Tibial nerve (tissue), 4 donors: ENCODE measurements around the gene HTR3B. TPM values are rescaled to one million over a fixed set of nuclear protein-coding genes. Genes with fewer than 3 reads are reported as not detected.

Experiments
- DNase-seq, 2 donors: peaks; one replicate each; pipeline ENCODE4 v3.0.0-alpha.2; 2019; ENCODE audit warnings: low spot score in 2 of 2
- H3K27ac ChIP-seq, 4 donors: fragments of 200-600 bp; sonication (generic) in 3 of 4; one replicate each; pipeline ENCODE4 v1.5.1; 2017 to 2019; ENCODE audit warnings: mild to moderate bottlenecking in 1 of 4
- H3K27me3 ChIP-seq, 2 donors: fragments of 200-600 bp; sonication (generic) in 1 of 2; one replicate each; pipeline versions ENCODE4 v1.5.1 to v1.6.0; 2017 to 2019
- H3K36me3 ChIP-seq, 3 donors: fragments of 200-600 bp; sonication (generic); one replicate each; pipeline ENCODE4 v1.5.1; 2018 to 2019
- H3K4me1 ChIP-seq, 4 donors: fragments of 200-600 bp; sonication (generic) in 3 of 4; one replicate each; pipeline ENCODE4 v1.5.1; 2017 to 2019
- H3K4me3 ChIP-seq, 4 donors: fragments of 200-600 bp; sonication (generic) in 3 of 4; one replicate each; pipeline ENCODE4 v1.5.1; 2017 to 2019; ENCODE audit warnings: mild to moderate bottlenecking in 1 of 4, moderate library complexity in 1 of 4
- H3K9me3 ChIP-seq, 4 donors: fragments of 200-600 bp; sonication (generic) in 3 of 4; one replicate each; pipeline ENCODE4 v1.5.1; 2017 to 2019
- CTCF ChIP-seq, 5 experiments: fragments of 200-600 bp in 3 of 5; fragments of 450-650 bp in 2 of 5; sonication (generic) in 3 of 5; IDR thresholded peaks; one replicate each; pipeline ENCODE4 v1.5.1; 2016 to 2019; ENCODE audit warnings: antibody characterized with exemption in 5 of 5, mild to moderate bottlenecking in 3 of 5, moderate library complexity in 2 of 5
- EP300 ChIP-seq, 2 donors: sonication (generic); formaldehyde crosslinking; IDR thresholded peaks; one replicate each; pipeline ENCODE4 v1.6.1; 2017; ENCODE audit warnings: antibody characterized with exemption in 2 of 2, mild to moderate bottlenecking in 1 of 2
- POLR2A ChIP-seq, 2 donors: fragments of 450-650 bp; IDR thresholded peaks; one replicate each; pipeline ENCODE4 v1.6.1; 2017; ENCODE audit warnings: antibody characterized with exemption in 2 of 2, mild to moderate bottlenecking in 2 of 2, moderate library complexity in 2 of 2
- WGBS, 2 donors: methylation state at CpG; one replicate each; pipeline ENCODE4 v1.1.5; 2018; 5-methylcytosine and 5-hydroxymethylcytosine counted together
- total RNA-seq, 4 donors: library from RNA; depleted of rRNA; stranded (reverse); fragments of >200 nt; gene quantifications; one replicate each; pipeline ENCODE4 v1.1.0, GENCODE V29; 2016

HTR3B gene
- total RNA-seq, result not detected

- no peak within 1 kb of the TSS for H3K4me3 ChIP-seq
- H3K9me3 ChIP-seq, result no peaks in the 10 kb centered on the region
- DNase-seq, result no peak
- WGBS, 2 donors, result 50 to 59% methylated on average over 6 of the region's 6 CpGs
- no peaks in the 10 kb centered on the region for H3K36me3 ChIP-seq
- TF ChIP-seq POLR2A (IDR thresholded peaks at IDR 0.05), result no peak
- no peak for TF ChIP-seq CTCF (IDR thresholded peaks at IDR 0.05)
- no peak for TF ChIP-seq EP300 (IDR thresholded peaks at IDR 0.05)
- no peaks in the 10 kb centered on the region for H3K4me1 ChIP-seq
- H3K27ac ChIP-seq, result no peak within 1 kb of the TSS
- peaks cover 0 to 28% of the 10 kb centered on the region in 2 donors for H3K27me3 ChIP-seq
These were observed at the start of gene HTR3B for GRCh38 chr11:113904379-113905101. HTR3B (plus strand) TSS chr11:113904796; CDS start chr11:113904934, 138 bp downstream.

- no peak overlapping the region for H3K4me3 ChIP-seq
- WGBS, 2 donors, result 89 to 92% methylated on average over 6 of the region's 6 CpGs
These were observed 48.8 kb upstream of the HTR3B start for GRCh38 chr11:113855803-113856202.

GRCh38 chr11:113856966-113857759, 47.4 kb upstream of the HTR3B start:
- DNase-seq, result no peak
- Histone ChIP-seq H3K36me3 (peaks cover 0 to 19% (median 3%) of the 10 kb centered on the region in 3 donors), H3K4me1 (no peaks in the 10 kb centered on the region), H3K27ac (no peak overlapping the region), H3K9me3 (no peaks in the 10 kb centered on the region), H3K4me3 (no peak overlapping the region), H3K27me3 (no peaks in the 10 kb centered on the region)
- WGBS, 2 donors, result 82 to 88% methylated on average over 5 of the region's 5 CpGs
- TF ChIP-seq POLR2A (IDR thresholded peaks at IDR 0.05), result no peak
- TF ChIP-seq EP300 (IDR thresholded peaks at IDR 0.05), result no peak
- no peak for TF ChIP-seq CTCF (IDR thresholded peaks at IDR 0.05)

More at GRCh38 chr11:113855803-113856202, 48.8 kb upstream of the HTR3B start:
- H3K27me3 ChIP-seq, result no peaks in the 10 kb centered on the region
- TF ChIP-seq EP300 (IDR thresholded peaks at IDR 0.05), result no peak
- TF ChIP-seq POLR2A (IDR thresholded peaks at IDR 0.05), result no peak
- TF ChIP-seq CTCF (IDR thresholded peaks at IDR 0.05), result no peak
- no peaks in the 10 kb centered on the region for H3K4me1 ChIP-seq
- no peak for DNase-seq
- H3K36me3 ChIP-seq, result peaks cover 0 to 32% (median 6%) of the 10 kb centered on the region in 3 donors
- no peak overlapping the region for H3K27ac ChIP-seq
- H3K9me3 ChIP-seq, result no peaks in the 10 kb centered on the region

GRCh38 chr11:113859665-113860064, 44.9 kb upstream of the HTR3B start:
- Histone ChIP-seq H3K4me3 (no peak overlapping the region), H3K27me3 (no peaks in the 10 kb centered on the region), H3K36me3 (no peaks in the 10 kb centered on the region), H3K4me1 (no peaks in the 10 kb centered on the region), H3K9me3 (no peaks in the 10 kb centered on the region), H3K27ac (no peak overlapping the region)
- TF ChIP-seq CTCF (IDR thresholded peaks at IDR 0.05) (no peak), POLR2A (IDR thresholded peaks at IDR 0.05) (no peak), EP300 (IDR thresholded peaks at IDR 0.05) (no peak)
- no peak for DNase-seq

- Histone ChIP-seq H3K4me3 (no peak overlapping the region), H3K36me3 (peaks cover 0 to 4% (median 0%) of the 10 kb centered on the region in 3 donors), H3K27me3 (no peaks in the 10 kb centered on the region), H3K9me3 (no peaks in the 10 kb centered on the region), H3K4me1 (no peaks in the 10 kb centered on the region), H3K27ac (no peak overlapping the region)
- no peak for DNase-seq
- 62 to 69% methylated on average over 5 of the region's 5 CpGs for WGBS, 2 donors
- no peak for TF ChIP-seq CTCF (IDR thresholded peaks at IDR 0.05)
- no peak for TF ChIP-seq POLR2A (IDR thresholded peaks at IDR 0.05)
- no peak for TF ChIP-seq EP300 (IDR thresholded peaks at IDR 0.05)
These were observed 42.2 kb upstream of the HTR3B start for GRCh38 chr11:113862435-113862834.
